ENCODE results near the gene SENP7.

- TF ChIP-seq EZH2 (IDR thresholded peaks at IDR 0.05; ENCODE audit: insufficient read depth, poor library complexity, severe bottlenecking), result no peak
- TF ChIP-seq EZH2phosphoT487 (IDR thresholded peaks at IDR 0.05; ENCODE audit: insufficient read depth, low read depth), result no peak
These were observed 201.3 kb downstream of the SENP7 start for GRCh38 chr3:101311676-101312075.

Measured in GM23248 (cell line).